ENCODE measurements around the gene ORC2.
"Not testable (repeated sequence)": the region's sequence is repeated elsewhere in the genome, so short reads cannot be mapped to it uniquely, and the experiment has no call there.

ORC2 gene

GRCh38 chr2:200963124-200963917 is at the start of gene ORC2:
ORC2 (minus strand) TSS chr2:200963660; CDS start chr2:200958123, 5,537 bp downstream.
- DNase-seq = peak; percentile 94

- DNase-seq = no peak
Observed at GRCh38 chr2:201008296-201008829, 44.9 kb upstream of the ORC2 start.

- no peak for DNase-seq
Observed at GRCh38 chr2:201007584-201007998, 44.1 kb upstream of the ORC2 start.

GRCh38 chr2:201006704-201007103 is 43.2 kb upstream of the ORC2 start:
- no peak for DNase-seq

GRCh38 chr2:201004370-201004769 is 40.9 kb upstream of the ORC2 start:
- no peak for DNase-seq

- DNase-seq = no peak
Observed at GRCh38 chr2:200993097-200993496, 29.6 kb upstream of the ORC2 start.

- DNase-seq = no peak
Observed at GRCh38 chr2:200987137-200987536, 23.7 kb upstream of the ORC2 start.

- no peak for DNase-seq
Observed at GRCh38 chr2:200985799-200986198, 22.3 kb upstream of the ORC2 start.

GRCh38 chr2:200976710-200977109 is 13.2 kb upstream of the ORC2 start:
- no peak for DNase-seq

- DNase-seq = no peak
Observed at GRCh38 chr2:200975672-200976071, 12.2 kb upstream of the ORC2 start.

GRCh38 chr2:200970057-200970456 is 6.6 kb upstream of the ORC2 start:
- not testable (repeated sequence) for DNase-seq

- no peak for DNase-seq
Observed at GRCh38 chr2:200968735-200969134, 5.3 kb upstream of the ORC2 start.

- no peak for DNase-seq
Observed at GRCh38 chr2:200968162-200968561, 4.7 kb upstream of the ORC2 start.

- no peak for DNase-seq
Observed at GRCh38 chr2:200966770-200967169, 3.3 kb upstream of the ORC2 start.

- DNase-seq = no peak
Observed at GRCh38 chr2:200964498-200964897, 1.0 kb upstream of the ORC2 start.

GRCh38 chr2:200963918-200964252 is 425 bp upstream of the ORC2 start:
- not testable (repeated sequence) for DNase-seq

GRCh38 chr2:200962811-200963123 is 693 bp downstream of the ORC2 start:
- DNase-seq = no peak

GRCh38 chr2:200961674-200962073 is 1.8 kb downstream of the ORC2 start:
- DNase-seq = no peak

GRCh38 chr2:200950378-200950777 is 13.1 kb downstream of the ORC2 start:
- DNase-seq = no peak

GRCh38 chr2:200945395-200945729 is 18.1 kb downstream of the ORC2 start:
- no peak for DNase-seq

- no peak for DNase-seq
Observed at GRCh38 chr2:200944467-200945394, 18.7 kb downstream of the ORC2 start.

GRCh38 chr2:200943527-200944105 is 19.8 kb downstream of the ORC2 start:
- no peak for DNase-seq

- DNase-seq = no peak
Observed at GRCh38 chr2:200939832-200940231, 23.6 kb downstream of the ORC2 start.

All from CD4-positive, alpha-beta T cell treated with Interleukin-12 subunit alpha and Interleukin-12 subunit beta, for 1 hour (primary cell).